Lung (tissue), 12 donors: ENCODE data around the gene LAPTM4A. TPM values are rescaled to one million over a fixed set of nuclear protein-coding genes. Genes with fewer than 3 reads are reported as not detected.

ENCODE experiments used
- ATAC-seq: fragments of 200-7000 bp; cut with Tn5 transposase; one replicate; pipeline ENCODE4 v1.9.1; 2020; ENCODE audit warnings: moderate number of reproducible peaks; ENCODE audit not compliant: insufficient read depth, low FRiP score
- DNase-seq, 3 donors: peaks; one replicate each; pipeline ENCODE4 v3.0.0-alpha.2; 2013 to 2017
- H3K27ac ChIP-seq, 2 donors: one replicate each; pipeline ENCODE4 v1.5.1; 2013; ENCODE audit warnings: mild to moderate bottlenecking in 2 of 2, moderate library complexity in 2 of 2, control low read depth in 1 of 2, inconsistent platforms in 1 of 2, low read depth in 1 of 2, low read length in 1 of 2
- H3K27me3 ChIP-seq, 3 donors: one replicate each; pipeline ENCODE4 v1.5.1; 2013; ENCODE audit warnings: low read length in 2 of 3; ENCODE audit not compliant: control insufficient read depth in 3 of 3, insufficient read depth in 3 of 3
- H3K36me3 ChIP-seq, 4 donors: one replicate each; pipeline ENCODE4 v1.5.1; 2013; ENCODE audit warnings: low read length in 4 of 4, mild to moderate bottlenecking in 1 of 4, moderate library complexity in 1 of 4; ENCODE audit not compliant: control insufficient read depth in 4 of 4, insufficient read depth in 4 of 4
- H3K4me1 ChIP-seq, 5 donors: one replicate each; pipeline ENCODE4 v1.5.1; 2013; ENCODE audit warnings: low read length in 5 of 5, mild to moderate bottlenecking in 2 of 5, moderate library complexity in 1 of 5; ENCODE audit not compliant: control insufficient read depth in 5 of 5, insufficient read depth in 5 of 5
- H3K4me3 ChIP-seq: one replicate; pipeline ENCODE4 v1.5.1; 2013; ENCODE audit warnings: mild to moderate bottlenecking, control low read depth, moderate library complexity
- H3K9ac ChIP-seq, 2 donors: one replicate each; pipeline ENCODE4 v1.5.1; 2013; ENCODE audit warnings: low read length in 2 of 2, control low read depth in 1 of 2; ENCODE audit not compliant: insufficient read depth in 1 of 2
- H3K9me3 ChIP-seq, 4 donors: one replicate each; pipeline ENCODE4 v1.5.1; 2013; ENCODE audit warnings: low read length in 3 of 4, mild to moderate bottlenecking in 1 of 4, moderate library complexity in 1 of 4; ENCODE audit not compliant: control insufficient read depth in 4 of 4, insufficient read depth in 3 of 4
- WGBS, 2 donors: extraction: QIAGEN DNeasy Blood & Tissue Kit; methylation state at CpG; one replicate each; pipeline ENCODE4 v1.1.7; 2013; 5-methylcytosine and 5-hydroxymethylcytosine counted together
- polyA plus RNA-seq, 2 donors: library from polyadenylated mRNA; stranded (reverse); fragments of 200-250 nt; gene quantifications; one replicate each; pipeline ENCODE4 v1.2.1, GENCODE V29; 2013
- total RNA-seq, 2 donors: library from RNA; depleted of rRNA in 1 of 2; stranded (reverse); fragments of >200 nt in 1 of 2; gene quantifications; one replicate each; pipeline ENCODE4 v1.2.1, GENCODE V29; 2014 to 2021
- TF ChIP-seq, protein P1 (sequence below): IDR thresholded peaks from 2 replicates; pipeline ENCODE4 v1.5.1; 2012; ENCODE audit warnings: mild to moderate bottlenecking; ENCODE audit errors: control extremely low read depth, extremely low read depth
- donor health status: control.
- donor health status: control.
- donor health status: Bipolar disorder and iron deficiency.
- donor health status: healthy.
- donor health status: DM: yes; HTN: yes; CAD: no.

Gene LAPTM4A
- total and polyA plus RNA-seq, 4 donors = 155 to 236 (median 204) TPM

DNA sequence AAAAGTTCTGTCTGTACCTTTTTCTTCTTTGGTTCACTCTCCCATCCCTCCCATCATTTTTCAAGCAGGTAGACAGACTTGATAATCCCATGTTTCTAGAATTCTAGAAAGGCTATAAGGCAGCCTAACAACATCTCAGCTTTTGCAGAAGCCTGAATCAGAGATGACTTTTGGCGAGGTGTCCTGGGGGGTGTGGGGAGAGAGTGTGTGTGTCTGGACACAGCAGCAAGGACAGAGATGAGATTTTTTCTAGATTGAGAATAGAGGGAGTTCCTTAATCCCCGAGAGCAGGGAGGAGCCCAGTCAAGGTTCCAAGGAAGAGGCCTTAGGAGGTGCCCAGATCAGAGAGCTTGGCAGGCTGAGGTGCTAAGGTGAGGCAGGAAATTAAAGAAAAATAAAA lies 22.0 kb upstream of the LAPTM4A start:
- ATAC-seq (no peak), DNase-seq (no peak)
- H3K4me1 ChIP-seq = peaks cover 3 to 35% (median 14%) of the 10 kb centered on the region in 5 donors
- no peak overlapping the region for H3K4me3 ChIP-seq
- 87 to 88% methylated on average over 2 of the region's 2 CpGs for WGBS, 2 donors
- H3K27me3 ChIP-seq = no peaks in the 10 kb centered on the region
- TF ChIP-seq, protein P1, sequence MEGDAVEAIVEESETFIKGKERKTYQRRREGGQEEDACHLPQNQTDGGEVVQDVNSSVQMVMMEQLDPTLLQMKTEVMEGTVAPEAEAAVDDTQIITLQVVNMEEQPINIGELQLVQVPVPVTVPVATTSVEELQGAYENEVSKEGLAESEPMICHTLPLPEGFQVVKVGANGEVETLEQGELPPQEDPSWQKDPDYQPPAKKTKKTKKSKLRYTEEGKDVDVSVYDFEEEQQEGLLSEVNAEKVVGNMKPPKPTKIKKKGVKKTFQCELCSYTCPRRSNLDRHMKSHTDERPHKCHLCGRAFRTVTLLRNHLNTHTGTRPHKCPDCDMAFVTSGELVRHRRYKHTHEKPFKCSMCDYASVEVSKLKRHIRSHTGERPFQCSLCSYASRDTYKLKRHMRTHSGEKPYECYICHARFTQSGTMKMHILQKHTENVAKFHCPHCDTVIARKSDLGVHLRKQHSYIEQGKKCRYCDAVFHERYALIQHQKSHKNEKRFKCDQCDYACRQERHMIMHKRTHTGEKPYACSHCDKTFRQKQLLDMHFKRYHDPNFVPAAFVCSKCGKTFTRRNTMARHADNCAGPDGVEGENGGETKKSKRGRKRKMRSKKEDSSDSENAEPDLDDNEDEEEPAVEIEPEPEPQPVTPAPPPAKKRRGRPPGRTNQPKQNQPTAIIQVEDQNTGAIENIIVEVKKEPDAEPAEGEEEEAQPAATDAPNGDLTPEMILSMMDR = no peak
- H3K27ac ChIP-seq = peak overlapping the region in 1 of 2 donors; percentile 39
- no peak overlapping the region for H3K9ac ChIP-seq
- no peaks in the 10 kb centered on the region for H3K36me3 ChIP-seq
- peaks cover 0 to 3% (median 1%) of the 10 kb centered on the region in 4 donors for H3K9me3 ChIP-seq

DNA sequence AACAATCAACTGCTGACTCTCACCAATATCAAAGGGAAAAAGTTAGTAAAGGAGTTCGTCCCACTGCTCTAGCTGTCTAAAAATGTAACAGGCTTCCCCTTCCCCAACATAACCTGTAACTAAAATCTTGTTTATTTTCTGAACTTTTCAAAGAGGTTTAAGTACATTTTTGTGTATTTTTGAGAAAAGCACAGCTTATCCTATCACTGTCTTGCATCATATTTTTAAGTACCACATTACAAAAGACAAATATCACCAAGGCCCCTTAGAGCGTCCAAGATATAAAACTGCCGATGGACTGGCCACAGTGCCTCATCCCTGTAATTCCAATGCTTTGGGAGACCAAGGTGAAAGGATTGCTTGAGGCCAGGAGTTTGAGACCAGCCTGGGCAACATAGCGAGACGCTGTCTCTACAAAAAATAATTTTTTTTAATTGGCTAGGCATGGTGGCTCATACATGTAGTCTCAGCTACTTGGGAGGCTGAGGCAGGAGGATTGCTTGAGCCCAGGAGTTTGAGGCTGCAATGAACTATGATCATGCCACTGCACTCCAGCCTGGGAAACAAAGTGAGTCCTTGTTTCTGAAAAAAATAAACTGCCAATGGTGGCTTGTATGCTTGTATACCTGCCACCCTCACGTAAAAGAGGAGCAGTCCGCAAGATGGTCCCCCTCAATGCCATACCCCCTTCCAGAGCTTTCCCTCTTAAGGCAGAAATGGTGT lies 21.2 kb upstream of the LAPTM4A start:
- H3K27ac ChIP-seq = peak overlapping the region; percentile 35 to 39
- WGBS, 2 donors = 80 to 88% methylated on average over 7 of the region's 7 CpGs
- H3K27me3 ChIP-seq = no peaks in the 10 kb centered on the region
- peaks cover 3 to 38% (median 14%) of the 10 kb centered on the region in 5 donors for H3K4me1 ChIP-seq
- ATAC-seq = no peak
- H3K9me3 ChIP-seq = peaks cover 0 to 2% (median under 1%) of the 10 kb centered on the region in 4 donors
- TF ChIP-seq, protein P1 = no peak
- peak overlapping the region in 1 of 2 donors; percentile 38 for H3K9ac ChIP-seq
- DNase-seq = peak in 2 of 3 donors; percentile 27 to 65
- no peaks in the 10 kb centered on the region for H3K36me3 ChIP-seq
- no peak overlapping the region for H3K4me3 ChIP-seq

DNA sequence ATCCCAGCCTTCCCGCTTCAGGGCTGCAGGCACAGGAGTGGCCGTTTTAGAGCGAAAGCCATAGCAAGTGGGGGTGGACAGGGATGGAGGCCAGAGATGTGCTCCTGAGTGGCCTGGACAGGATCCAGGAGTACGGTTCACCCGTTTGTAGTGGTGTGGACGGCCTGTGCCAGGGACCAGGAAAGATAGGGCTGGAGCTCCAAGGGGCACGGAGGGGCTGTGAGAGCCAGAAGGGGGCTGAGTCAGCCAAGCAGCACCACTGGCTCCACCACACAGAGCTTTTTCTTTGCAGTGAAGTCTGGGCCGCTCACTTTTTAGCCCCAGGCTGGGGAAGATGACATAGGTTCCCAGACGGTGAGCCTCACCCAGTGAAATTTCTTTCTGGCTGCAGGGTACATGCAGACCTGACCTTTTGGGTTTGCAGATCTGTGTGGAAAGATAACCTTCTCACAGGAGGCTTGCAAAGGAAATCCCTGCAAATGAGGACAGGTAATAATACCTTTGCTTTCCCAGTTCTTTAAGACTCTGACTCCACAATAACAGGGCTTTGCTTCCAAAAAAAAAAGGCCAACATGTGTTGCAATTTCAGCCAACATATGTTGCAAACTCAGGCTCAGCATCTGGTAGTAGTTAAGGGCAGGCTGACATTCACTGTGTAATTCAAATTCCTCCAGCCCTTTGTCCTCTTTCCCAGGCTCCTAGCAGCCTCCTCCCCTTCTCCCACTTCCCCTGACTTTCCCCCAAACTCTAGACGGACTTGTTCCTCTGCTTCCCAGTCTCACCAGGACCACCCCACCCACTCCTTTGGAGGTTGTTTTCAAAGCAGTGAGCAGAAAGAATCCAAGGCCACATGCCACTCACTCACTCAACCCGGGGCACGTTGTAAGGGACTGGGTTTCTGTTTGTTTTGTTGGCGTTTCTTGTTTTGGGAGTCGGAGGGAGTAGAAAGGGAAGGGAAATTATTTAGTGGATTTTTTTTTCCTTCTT lies 20.3 kb upstream of the LAPTM4A start:
- Histone ChIP-seq H3K9me3 (no peaks in the 10 kb centered on the region), H3K9ac (peak overlapping the region in 1 of 2 donors; percentile 38), H3K4me1 (peaks cover 3 to 38% (median 14%) of the 10 kb centered on the region in 5 donors), H3K27ac (peak overlapping the region; percentile 39 to 88), H3K27me3 (no peaks in the 10 kb centered on the region), H3K36me3 (no peaks in the 10 kb centered on the region), H3K4me3 (no peak overlapping the region)
- peak; percentile 59 for ATAC-seq
- DNase-seq = peak; percentile 85 to 98 (median 96)
- TF ChIP-seq, protein P1 = no peak
- WGBS, 2 donors = 59 to 74% methylated on average over 14 of the region's 14 CpGs
